ENCODE data around the gene SMIM45.

The SMIM45 gene

GRCh38 chr22:41929418-41929810, 22.5 kb upstream of the SMIM45 start:
- TF ChIP-seq CTCF (IDR thresholded peaks at IDR 0.05; ENCODE audit: unreplicated experiment), result no peak
- H3K27ac Mint-ChIP-seq (ENCODE audit: low read depth, unreplicated experiment), result no peak overlapping the region
- ChIA-PET POLR2A (no interaction called here), CTCF (no interaction called here)
- no peaks in the 10 kb centered on the region for H3K4me1 Mint-ChIP-seq (ENCODE audit: insufficient read depth, unreplicated experiment)
- H3K36me3 Mint-ChIP-seq (ENCODE audit: insufficient read depth, unreplicated experiment), result no peaks in the 10 kb centered on the region
- DNase-seq (ENCODE audit: unreplicated experiment), result no peak
- peaks cover 11% of the 10 kb centered on the region for H3K27me3 Mint-ChIP-seq (ENCODE audit: insufficient read depth, unreplicated experiment)
- no TSS peak for BruUV-seq (replicated peaks)
- H3K4me3 Mint-ChIP-seq (ENCODE audit: unreplicated experiment), result no peak overlapping the region
- intact Hi-C loops (cut with micrococcal nuclease), result no loop called here
- no peaks in the 10 kb centered on the region for H3K9me3 Mint-ChIP-seq (ENCODE audit: unreplicated experiment)

DNA sequence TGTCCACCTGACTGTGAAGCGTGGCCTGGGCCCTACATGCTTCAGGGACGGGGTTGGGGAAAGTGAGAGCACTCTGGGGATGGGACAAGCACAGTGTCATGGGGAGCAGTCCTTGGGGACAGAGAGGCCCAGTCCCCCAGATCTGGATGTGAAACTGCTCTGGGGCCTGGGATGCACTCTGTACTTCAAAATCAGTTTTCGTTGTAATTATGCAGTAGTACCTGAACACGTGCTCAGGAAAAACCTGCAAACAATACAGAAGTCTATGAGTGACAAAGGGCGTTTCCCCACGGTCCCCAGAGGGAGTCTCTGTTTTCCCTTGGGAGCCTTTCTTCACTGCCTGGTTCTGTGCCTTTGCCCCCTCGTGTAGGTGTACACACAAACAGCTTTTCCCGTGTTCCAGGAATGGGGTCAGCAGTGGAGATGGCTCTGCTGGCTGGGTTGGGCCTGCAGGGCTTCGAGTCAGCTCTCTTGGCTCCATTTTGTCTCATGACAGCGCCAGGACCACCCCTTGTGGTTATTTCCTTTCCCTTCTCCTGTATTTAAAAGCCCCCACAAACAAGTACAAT, 20.2 kb upstream of the SMIM45 start:
- no peaks in the 10 kb centered on the region for H3K36me3 Mint-ChIP-seq (ENCODE audit: insufficient read depth, unreplicated experiment)
- TF ChIP-seq CTCF (IDR thresholded peaks at IDR 0.05; ENCODE audit: unreplicated experiment), result no peak
- POLR2A ChIA-PET, result no interaction called here
- no peak overlapping the region for H3K27ac Mint-ChIP-seq (ENCODE audit: low read depth, unreplicated experiment)
- CTCF ChIA-PET, result interaction anchor here (0.6 to 1.2 kb wide), 3 partner anchors 12 to 235 kb away, joined by 3 to 5 read pairs (median 3); no protein-coding TSS in a partner anchor
- H3K9me3 Mint-ChIP-seq (ENCODE audit: unreplicated experiment), result no peaks in the 10 kb centered on the region
- H3K4me3 Mint-ChIP-seq (ENCODE audit: unreplicated experiment), result no peak overlapping the region
- H3K27me3 Mint-ChIP-seq (ENCODE audit: insufficient read depth, unreplicated experiment), result peaks cover 11% of the 10 kb centered on the region
- BruUV-seq (replicated peaks), result no TSS peak
- intact Hi-C loops (cut with micrococcal nuclease), result no loop called here
- DNase-seq (ENCODE audit: unreplicated experiment), result no peak
- H3K4me1 Mint-ChIP-seq (ENCODE audit: insufficient read depth, unreplicated experiment), result no peaks in the 10 kb centered on the region

GRCh38 chr22:41932353-41932752, 19.6 kb upstream of the SMIM45 start:
- Mint-ChIP-seq H3K4me1 (ENCODE audit: insufficient read depth, unreplicated experiment) (no peaks in the 10 kb centered on the region), H3K36me3 (ENCODE audit: insufficient read depth, unreplicated experiment) (no peaks in the 10 kb centered on the region), H3K27ac (ENCODE audit: low read depth, unreplicated experiment) (no peak overlapping the region), H3K27me3 (ENCODE audit: insufficient read depth, unreplicated experiment) (peaks cover 9% of the 10 kb centered on the region), H3K4me3 (ENCODE audit: unreplicated experiment) (no peak overlapping the region), H3K9me3 (ENCODE audit: unreplicated experiment) (no peaks in the 10 kb centered on the region)
- DNase-seq (ENCODE audit: unreplicated experiment), result no peak
- intact Hi-C loops (cut with micrococcal nuclease), result no loop called here
- ChIA-PET POLR2A (no interaction called here), CTCF (interaction anchor here (0.9 to 1.2 kb wide), 2 partner anchors 75 to 235 kb away, joined by 3 to 5 read pairs; no protein-coding TSS in a partner anchor)
- TF ChIP-seq CTCF (IDR thresholded peaks at IDR 0.05; ENCODE audit: unreplicated experiment), result no peak
- BruUV-seq (replicated peaks), result no TSS peak

DNA sequence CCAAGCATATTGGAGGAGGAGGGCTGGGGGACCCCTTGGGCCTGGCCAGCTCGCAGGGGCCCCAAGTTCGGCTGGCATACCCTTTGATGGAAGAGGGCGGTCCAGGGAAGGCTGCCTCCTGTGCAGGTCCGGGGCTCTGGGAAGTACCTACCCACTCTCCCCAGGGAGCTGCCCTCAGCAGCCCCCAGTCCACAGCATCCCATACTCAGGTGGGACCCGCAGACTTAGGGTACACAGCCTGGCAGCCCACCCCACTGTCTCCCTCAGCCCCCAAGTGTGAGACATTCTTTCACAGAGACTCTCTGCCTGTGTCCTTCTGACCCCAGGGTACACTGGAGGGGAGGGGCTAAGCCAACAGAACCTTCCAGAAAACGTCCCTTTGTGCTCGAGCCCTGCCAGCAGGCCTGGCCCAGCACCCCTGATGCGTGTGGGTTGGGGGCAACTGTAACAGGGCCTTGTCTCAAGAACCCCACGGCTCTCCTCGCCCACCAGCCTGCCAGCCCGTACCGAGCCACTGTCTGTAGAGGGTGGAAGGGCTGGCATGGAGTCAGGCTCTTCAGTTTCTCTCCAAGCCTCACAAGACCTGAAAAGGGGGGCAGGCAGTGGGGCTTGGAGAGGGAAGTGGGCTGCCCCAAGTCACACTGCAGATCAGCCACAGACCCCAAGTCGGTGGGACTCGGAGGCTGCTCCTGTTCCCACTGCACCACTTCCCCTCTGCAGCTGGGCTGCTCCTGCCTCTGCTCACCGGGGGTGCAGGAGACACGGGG, 18.4 kb upstream of the SMIM45 start:
- no peak for DNase-seq (ENCODE audit: unreplicated experiment)
- Mint-ChIP-seq H3K27ac (ENCODE audit: low read depth, unreplicated experiment) (no peak overlapping the region), H3K27me3 (ENCODE audit: insufficient read depth, unreplicated experiment) (no peaks in the 10 kb centered on the region), H3K9me3 (ENCODE audit: unreplicated experiment) (no peaks in the 10 kb centered on the region), H3K4me3 (ENCODE audit: unreplicated experiment) (no peak overlapping the region), H3K4me1 (ENCODE audit: insufficient read depth, unreplicated experiment) (no peaks in the 10 kb centered on the region), H3K36me3 (ENCODE audit: insufficient read depth, unreplicated experiment) (no peaks in the 10 kb centered on the region)
- BruUV-seq (replicated peaks), result no TSS peak
- POLR2A ChIA-PET, result no interaction called here
- no peak for TF ChIP-seq CTCF (IDR thresholded peaks at IDR 0.05; ENCODE audit: unreplicated experiment)
- intact Hi-C loops (cut with micrococcal nuclease), result no loop called here
- CTCF ChIA-PET, result no interaction called here
